GM18858 (cell line): ENCODE measurements around the gene SPSB3.

Experiments used
- ATAC-seq: cut with Tn5 transposase; IDR thresholded peaks from one replicate; pipeline ENCODE4 v1.9.1; 2021; ENCODE audit not compliant: unreplicated experiment

Gene SPSB3

DNA sequence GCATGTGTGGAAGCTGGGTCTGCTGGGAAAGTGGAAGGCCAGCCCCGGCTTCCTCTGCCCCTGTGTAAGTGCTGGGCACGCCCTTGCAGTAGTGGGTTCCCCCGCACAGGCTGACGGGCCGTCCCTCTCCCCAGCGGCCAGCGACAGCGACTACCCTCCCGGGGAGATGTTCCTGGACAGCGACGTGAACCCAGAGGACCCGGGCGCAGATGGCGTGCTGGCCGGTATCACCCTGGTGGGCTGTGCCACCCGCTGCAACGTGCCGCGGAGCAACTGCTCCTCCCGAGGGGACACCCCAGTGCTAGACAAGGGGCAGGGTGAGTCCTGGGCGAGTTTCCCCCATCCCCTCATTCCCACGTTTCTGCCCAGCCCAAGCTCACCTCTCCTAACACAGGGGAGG lies 16.5 kb downstream of the SPSB3 start:
- no peak for ATAC-seq

GRCh38 chr16:1764971-1765370 lies 17.4 kb downstream of the SPSB3 start:
- ATAC-seq = no peak

- ATAC-seq = no peak
Observed at GRCh38 chr16:1763521-1764511, 18.6 kb downstream of the SPSB3 start.

DNA sequence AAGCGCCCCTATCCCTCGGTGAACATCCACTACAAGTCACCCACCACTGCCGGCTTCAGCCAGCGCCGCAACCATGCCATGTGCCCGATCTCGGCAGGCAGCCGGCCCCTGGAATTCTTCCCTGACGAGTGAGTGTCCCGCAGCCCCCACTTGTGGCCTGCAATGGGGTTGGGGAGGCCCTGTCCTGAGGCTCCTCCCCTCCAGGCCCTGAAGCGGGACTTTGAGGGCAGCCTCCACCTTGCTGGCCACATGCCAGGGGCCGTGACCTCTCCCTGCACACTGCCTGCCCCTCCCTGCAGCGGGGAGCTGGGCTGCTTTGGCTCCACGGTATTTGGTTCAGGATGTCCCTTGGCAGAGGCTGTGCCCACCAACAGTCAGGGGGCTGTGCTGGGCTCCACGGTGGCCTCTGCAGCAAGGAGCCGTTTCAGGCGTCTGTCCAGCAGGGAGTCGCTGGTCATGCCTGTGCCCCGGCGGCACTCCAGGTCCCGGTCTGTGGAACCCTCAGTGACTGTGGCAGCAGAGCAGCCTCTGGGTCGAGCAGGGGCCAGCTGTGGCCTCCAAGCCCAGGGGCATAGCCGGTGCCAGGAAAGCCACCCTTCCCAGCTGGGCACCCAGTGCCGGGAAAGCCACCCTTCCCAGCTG lies 19.4 kb downstream of the SPSB3 start:
- ATAC-seq = no peak

DNA sequence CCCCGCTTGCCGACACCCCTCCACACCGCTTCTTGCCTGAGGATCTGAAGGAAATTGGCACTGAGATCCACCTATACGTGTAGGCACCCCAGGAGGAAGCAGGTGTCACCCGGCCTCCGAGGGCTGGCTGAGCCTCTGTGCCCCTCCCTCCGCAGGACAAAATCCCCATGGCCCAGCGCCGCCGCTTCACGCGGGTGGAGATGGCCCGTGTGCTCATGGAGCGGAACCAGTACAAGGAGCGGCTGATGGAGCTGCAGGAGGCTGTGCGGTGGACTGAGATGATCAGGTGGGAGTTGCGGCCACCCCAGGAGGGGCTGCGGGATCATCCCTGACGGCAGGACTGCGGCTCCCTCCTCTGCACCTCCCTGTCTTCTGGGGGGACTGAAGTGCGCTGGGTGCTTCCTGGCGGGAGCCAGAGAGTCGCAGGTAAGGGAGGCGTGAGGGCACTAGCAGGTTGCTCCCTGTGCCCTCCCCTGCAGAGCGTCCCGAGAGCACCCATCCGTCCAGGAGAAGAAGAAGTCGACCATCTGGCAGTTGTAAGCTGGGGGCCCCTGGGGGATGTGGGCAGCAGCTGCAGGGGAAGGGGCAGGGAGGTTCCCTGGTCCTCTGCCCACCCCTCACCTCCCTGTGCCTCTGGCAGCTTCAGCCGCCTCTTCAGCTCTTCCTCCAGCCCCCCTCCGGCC lies 20.0 kb downstream of the SPSB3 start:
- ATAC-seq = no peak

DNA sequence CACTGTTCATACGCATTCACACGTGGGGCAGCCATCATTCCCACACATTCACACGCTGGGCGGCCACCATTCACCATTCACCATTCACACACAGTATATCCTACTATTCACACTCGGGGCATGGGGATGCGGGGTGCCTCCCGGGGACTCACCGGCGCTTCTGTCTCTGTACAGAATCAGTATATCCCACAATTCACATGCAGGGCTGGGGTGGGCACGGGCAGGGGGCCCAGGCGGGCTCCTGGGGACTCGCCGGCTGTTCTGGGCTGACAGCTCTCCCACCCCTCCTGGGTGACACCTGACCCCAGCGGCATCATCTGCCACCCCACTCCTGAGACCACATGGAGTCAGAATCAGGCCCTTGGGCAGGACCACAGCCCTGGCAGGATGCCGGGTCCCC lies 20.6 kb downstream of the SPSB3 start:
- ATAC-seq = no peak

GRCh38 chr16:1760911-1761310 lies 21.5 kb downstream of the SPSB3 start:
- no peak for ATAC-seq

- no peak for ATAC-seq
Observed at GRCh38 chr16:1759511-1759910, 22.9 kb downstream of the SPSB3 start.

- no peak for ATAC-seq
Observed at GRCh38 chr16:1758923-1759322, 23.4 kb downstream of the SPSB3 start.

- no peak for ATAC-seq
Observed at GRCh38 chr16:1757714-1758461, 24.5 kb downstream of the SPSB3 start.

DNA sequence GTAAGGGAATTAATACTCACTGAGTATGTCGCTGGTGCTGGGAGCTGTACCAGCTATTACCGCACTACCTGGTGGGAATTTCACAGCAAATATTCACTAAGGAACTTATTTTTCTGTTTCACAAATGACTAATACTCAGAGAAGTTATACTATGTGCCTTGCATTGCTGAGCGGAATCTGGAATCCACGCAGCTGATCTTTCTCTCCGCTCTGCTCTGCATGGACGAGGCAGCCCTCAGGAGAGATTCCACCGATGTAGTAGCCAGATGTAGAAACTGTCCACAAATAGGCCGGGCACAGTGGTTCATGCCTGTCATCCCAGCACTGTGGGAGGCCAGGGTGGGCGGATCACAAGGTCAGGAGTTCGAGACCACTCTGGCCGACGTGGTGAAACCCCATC lies 28.2 kb downstream of the SPSB3 start:
- ATAC-seq = no peak

DNA sequence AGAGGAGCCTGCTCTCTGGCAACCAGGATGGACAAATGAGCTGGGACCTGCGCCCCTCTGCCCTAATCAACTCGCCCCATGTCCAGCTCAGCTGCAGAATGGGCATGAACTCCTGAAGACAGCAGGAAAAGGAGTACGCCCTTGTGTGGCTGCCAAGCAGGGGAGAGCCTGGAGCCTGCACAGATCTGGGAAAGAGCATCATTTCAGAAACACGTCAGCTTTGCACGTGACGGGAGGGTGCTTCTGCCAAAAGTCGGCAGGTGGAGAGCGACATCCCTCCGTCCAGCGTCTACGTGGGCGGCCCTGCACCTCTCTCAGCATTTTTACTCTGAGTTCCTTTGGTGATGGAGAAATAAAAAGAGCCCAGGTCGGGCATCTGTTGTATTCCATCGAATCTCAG lies 29.5 kb downstream of the SPSB3 start:
- no peak for ATAC-seq

DNA sequence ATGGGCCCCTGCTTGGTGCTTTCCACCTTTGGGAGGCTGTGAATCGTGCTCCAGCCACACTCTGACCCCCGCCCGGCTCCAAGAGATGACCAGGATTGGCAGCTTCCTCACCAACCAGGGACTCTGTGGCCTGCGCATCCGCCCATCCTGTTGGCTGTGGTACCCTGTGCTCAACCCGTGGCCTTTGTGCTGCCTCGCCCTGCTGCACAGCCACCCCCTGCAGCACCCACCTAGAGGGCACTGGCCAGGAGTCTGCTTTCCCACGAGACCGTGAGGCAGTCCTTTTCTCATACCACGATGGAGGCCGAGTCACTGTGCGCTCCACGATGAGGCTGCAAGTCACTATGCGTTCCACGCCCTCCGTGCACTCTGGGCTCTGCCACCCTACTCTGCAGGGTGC lies 30.4 kb downstream of the SPSB3 start:
- ATAC-seq = no peak

DNA sequence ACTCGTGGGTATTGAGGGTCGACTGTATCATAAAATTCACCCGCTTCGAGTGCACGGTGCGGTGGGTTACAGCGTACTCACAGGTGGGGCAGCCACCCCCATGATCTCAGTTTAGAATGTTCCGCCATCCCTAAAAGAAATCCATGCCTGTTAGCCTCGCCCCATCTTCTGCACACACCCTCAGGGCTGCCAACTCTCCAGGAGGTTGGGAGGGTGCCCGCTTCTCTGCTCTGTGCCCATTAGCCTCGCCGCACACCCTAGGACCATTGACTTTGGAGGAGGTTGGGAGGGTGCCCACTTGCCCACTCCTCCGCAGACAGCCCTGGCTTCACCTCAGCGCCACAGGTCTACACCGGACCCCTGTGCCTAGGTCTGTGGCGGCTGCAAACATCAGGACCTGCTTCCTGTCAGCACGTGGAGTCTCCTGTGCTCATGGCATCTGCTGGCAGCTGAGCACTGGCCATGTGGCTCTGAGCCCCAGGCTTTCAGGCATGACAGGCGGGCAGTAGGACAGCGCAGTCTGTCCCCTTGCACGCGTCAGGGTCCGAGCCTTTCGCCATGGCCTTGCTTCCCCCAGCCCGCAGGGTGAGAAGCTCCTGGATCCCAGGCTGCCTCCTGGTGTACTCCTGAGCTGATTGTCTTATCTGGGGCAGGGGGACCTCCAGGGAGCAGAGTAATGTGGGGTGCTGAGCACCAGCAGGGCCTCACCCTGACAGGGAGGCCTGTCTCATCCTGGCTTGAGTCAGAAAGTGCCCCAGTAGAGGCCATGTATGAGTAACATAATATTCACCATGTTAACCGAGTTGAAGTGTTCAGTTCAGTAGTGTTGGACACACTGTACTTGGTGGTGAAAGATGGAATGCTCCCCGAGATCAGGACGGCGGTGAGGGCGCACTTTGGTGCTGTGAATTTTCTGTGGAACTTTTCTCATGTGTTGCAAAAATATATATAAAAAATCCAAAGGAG lies 32.9 kb downstream of the SPSB3 start:
- no peak for ATAC-seq

GRCh38 chr16:1747934-1748333 lies 34.4 kb downstream of the SPSB3 start:
- no peak for ATAC-seq

DNA sequence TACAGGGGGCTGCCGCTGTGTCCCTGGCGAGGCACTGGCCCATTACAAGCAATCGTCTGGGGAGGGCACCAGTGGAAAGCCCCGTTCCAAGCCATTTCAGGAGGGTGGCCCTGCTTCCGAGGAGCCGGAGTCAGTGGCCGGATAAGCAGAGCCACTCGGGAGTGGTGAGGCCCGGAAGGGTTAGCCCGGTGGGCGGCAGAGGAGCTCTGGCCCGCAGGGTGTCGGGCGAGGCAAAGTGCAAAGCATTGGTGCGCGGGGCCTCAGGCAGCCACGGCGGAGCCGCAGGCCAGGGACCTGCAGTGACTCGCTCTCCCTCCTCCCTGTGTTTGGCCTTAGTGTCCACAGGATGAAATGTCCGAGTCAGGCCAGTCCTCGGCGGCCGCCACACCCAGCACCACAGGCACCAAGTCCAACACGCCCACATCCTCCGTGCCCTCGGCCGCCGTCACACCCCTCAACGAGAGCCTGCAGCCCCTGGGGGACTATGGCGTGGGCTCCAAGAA lies 35.6 kb downstream of the SPSB3 start:
- ATAC-seq = no peak

GRCh38 chr16:1745900-1746692 lies 36.3 kb downstream of the SPSB3 start:
- no peak for ATAC-seq

DNA sequence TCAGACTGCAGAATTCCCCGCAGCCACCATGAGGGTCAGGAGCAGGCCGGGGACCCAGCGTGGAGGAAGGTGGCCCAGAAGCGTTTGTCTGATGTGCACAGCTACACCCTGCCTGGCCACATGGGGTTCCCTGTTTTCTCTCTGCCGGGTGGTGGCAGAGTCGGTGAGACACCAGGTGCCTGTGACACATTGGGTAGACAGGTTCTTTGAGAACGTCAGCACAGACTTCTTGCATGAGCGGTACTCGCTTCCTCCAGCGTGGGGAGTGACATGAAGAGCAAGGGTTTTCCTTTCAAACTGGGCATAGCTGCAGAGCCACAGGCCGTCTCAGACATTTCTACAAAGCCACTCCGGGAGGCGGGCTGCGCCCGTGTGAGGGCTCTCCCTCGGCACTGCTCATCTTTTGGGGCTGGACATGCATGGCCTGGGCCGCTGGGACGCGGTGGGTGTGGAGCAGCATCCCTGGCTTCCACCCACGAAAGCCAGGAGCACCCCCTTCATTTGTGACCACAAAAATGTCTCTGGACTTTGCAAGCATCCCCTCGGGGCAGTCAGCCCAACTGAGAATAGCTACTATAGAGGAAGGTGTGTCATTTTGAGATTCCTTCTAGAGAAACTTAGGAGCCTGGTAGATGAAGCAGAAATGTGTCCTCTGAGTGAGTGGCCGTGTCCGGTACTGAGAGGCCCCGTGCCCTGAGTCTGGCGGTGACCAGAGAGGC lies 37.0 kb downstream of the SPSB3 start:
- ATAC-seq = no peak
